Stimulated activated CD4-positive, alpha-beta T cell treated with anti-CD3 and anti-CD28 coated beads, Interleukin-12 subunit alpha, Interleukin-12 subunit beta, amount 100 ng/mL, for 24 hours (primary cell): Measurements from ENCODE around the gene GFER.
"Not testable (repeated sequence)": the region's sequence is repeated elsewhere in the genome, so short reads cannot be mapped to it uniquely, and the experiment has no call there.

Source experiments
- DNase-seq, 2 experiments: peaks; one replicate each; pipeline ENCODE4 v3.0.0-alpha.2; 2020; ENCODE audit warnings: low read depth in 2 of 2

GFER gene

GRCh38 chr16:1957434-1958142 lies 26.4 kb upstream of the GFER start:
- DNase-seq = not testable (repeated sequence)

GRCh38 chr16:1958143-1958491 lies 25.9 kb upstream of the GFER start:
- DNase-seq = not testable (repeated sequence)

GRCh38 chr16:1958715-1959268 lies 25.2 kb upstream of the GFER start:
- no peak for DNase-seq

DNA sequence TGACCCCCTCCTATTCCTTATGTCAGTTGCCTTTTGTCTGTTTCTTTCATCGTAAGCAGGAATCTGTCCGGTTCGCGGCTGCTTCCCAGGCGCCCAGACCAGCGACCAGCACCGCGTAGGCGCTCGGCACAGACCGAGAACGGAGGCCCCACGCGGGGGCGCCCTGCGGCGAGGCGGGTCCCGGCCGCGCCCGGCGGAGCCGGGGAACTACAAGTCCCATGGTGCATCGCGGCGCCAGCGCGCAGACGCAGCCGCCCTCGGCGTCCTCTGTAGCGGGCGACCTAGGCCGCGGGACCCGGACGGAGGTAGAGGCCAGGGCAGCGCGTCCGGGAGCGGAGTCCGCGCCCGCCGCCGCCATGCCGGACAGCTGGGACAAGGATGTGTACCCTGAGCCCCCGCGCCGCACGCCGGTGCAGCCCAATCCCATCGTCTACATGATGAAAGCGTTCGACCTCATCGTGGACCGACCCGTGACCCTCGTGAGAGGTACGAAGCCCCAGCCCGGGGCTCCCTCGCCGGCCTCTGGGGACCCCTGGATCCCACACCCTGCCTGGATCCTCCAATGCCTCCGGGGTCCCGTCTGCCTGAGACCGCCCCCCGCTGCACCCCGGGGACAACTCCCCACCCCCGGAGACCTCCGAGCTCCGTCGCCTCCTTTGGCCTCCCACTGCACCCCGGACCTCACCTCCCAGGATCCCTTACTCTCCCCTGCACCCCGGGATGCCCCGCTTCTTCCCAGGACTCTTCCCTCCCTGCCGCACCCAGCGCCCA lies 24.5 kb upstream of the GFER start, which contains the start of gene NDUFB10:
Gene NDUFB10 (plus strand): TSS at position 270 of the 771 bp plus-strand sequence. CDS start 87 bp downstream, at position 357.
- peak; percentile 84 to 93 for DNase-seq

GRCh38 chr16:1960665-1961630 lies 23.0 kb upstream of the GFER start:
- peak in 1 of 2 experiments; percentile 49 for DNase-seq

- no peak for DNase-seq
These were observed 22.3 kb upstream of the GFER start for GRCh38 chr16:1961651-1962067.

DNA sequence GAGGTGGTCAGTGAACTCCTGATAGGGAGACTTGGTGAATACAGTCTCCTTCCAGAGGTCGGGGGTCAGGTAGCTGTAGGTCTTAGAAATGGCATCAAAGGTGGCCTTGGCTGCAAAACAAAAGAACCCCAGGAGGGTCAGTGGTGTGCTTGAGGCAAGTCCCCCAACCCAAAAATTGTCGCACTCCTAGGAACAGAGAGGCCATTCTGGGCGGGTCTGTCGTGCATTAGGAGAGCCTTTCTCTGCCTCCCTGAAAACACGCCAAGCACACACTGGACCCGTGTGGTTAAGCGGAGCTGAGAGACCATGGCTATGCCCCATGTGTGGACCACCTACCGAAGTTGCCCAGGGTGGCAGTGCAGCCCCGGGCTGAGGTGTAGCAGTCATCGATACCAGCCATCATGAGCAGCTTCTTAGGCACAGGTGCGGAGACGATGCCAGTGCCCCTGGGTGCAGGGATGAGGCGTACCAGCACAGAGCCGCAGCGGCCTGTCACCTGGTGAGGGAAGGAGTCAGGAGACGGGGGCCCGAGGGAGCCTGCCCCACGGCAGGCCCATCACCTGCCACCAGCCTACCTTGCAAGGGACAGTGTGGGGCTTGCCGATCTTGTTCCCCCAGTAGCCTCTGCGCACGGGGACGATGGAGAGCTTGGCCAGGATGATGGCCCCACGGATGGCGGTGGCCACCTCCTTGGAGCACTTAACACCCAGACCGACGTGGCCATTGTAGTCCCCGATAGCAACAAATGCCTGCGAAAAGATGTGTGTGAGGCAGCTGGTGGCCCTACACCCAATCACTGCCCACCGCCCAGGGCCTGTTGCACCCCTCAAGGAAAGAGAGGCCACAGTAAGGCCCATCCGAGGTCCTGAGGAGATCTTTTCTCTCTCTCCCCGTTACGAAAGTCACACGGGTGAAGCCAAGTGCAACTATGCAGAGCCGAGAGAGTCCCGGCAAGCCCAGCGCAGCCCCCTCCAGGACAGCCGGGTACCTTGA lies 21.5 kb upstream of the GFER start:
- DNase-seq = not testable (repeated sequence)

- DNase-seq = no peak
These were observed 20.0 kb upstream of the GFER start for GRCh38 chr16:1963806-1964505.

- peak; percentile 94 to 96 for DNase-seq
These were observed 19.2 kb upstream of the GFER start, which contains the start of gene RPS2 for GRCh38 chr16:1964506-1965395. TSS of gene RPS2 (minus strand) at chr16:1964826. CDS start at chr16:1964625, 201 bp downstream.

DNA sequence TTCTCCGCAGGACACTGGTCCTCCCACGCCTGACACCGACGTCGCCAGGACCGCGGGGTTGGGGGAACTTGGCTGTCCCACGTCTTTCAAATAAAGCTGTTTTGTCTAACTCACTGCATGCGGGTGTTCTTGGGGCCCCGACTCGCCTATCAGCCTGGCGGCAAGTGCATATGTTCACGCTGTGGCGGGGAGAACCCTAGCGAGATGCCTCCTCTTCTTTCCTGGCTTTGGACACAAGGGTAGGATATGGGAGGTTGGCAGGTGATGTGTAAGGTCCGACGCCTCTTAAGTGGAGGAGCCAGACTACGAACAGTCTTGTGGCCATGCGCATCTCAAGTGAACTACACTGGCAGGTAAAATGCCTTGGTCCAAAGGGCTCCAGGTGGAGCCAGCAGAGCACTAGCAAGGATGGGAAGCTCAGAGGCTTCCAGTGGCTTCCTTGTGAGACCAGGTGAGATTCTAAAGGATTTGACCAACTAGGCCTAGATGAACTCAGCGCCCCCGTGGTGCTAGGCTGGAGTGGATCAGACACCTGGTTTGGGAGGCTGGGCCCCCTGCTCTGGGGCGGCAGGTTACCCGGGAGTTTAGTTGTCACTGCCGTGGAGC lies 18.5 kb upstream of the GFER start:
- no peak for DNase-seq

GRCh38 chr16:1966460-1966859 lies 17.5 kb upstream of the GFER start, which contains the start of gene RNF151:
TSS of gene RNF151 (plus strand) at chr16:1966856. CDS start at chr16:1966882, 26 bp downstream.
- no peak for DNase-seq

GRCh38 chr16:1968146-1968953 lies 15.6 kb upstream of the GFER start:
- no peak for DNase-seq

DNA sequence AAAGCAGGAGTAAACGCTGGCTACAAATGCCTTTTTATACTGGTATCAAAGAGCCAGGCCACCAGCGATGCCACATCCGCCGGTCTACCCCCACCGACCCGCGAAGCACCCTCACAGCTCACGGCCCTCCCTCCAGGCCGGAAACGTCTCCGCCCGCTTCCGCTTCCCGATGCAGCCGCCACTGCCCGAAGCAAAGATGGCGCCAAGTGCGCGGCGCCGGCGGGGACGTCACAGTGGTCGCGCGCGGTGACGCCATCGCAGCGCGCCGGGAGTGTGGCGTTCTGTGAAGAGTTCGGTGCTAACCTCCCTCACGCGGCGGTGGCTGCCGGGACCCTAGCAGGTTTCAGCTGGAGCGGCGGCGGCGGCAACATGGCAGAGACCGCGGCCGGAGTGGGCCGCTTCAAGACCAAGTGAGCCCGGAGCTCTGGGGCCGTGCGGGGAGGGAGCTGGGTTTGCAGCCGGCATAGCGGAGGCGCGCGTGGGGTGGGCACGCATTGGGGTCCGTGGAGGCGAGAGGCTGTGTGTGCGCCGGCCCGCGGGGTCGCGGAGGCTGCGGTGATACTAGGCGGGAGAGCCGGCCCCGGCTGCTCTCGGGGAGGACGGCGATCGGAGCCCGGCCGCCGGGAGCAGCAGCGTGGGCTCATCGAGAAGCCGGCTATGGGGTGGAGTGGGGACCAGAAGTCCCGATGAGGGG lies 12.1 kb upstream of the GFER start, which contains the start of gene TBL3:
Gene TBL3 (plus strand): TSS at position 258 of the 694 bp plus-strand sequence. CDS start 112 bp downstream, at position 370.
- DNase-seq = peak; percentile 93

DNA sequence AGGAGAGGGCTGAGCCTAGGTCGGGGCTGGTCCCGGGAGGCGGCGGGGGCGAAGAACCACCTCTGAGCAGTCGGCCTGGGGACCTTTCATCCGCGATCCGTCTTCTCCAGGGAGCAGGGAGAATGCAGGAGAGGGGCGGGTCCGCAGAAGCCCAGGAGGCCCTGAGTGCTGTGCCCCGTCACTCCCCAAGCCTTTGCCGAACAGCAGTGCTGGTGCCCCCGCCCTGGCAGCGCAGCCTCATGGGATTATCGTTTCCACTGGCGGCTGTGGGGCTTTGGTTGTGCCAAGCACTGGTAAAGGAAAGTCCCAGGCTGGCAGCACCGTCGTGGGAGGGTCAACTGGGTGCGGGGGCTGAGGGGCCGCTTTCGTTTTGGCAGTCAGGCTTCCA lies 11.5 kb upstream of the GFER start:
- no peak for DNase-seq

- DNase-seq = no peak
These were observed 10.4 kb upstream of the GFER start for GRCh38 chr16:1973461-1974156.
